ENCODE data around the gene GRHPR. TPM values are rescaled to one million over a fixed set of nuclear protein-coding genes. Genes with fewer than 3 reads are reported as not detected.

GRHPR gene
- total RNA-seq, 2 experiments from 2014 or later: 62.8 to 64.6 TPM

- DNase-seq (no peak), ATAC-seq (no peak)
- intact Hi-C loops (cut with micrococcal nuclease): no loop called here
- peaks cover 4% of the 10 kb centered on the region for H3K4me1 Mint-ChIP-seq (ENCODE audit: low read depth)
- peaks cover 29% of the 10 kb centered on the region for H3K36me3 Mint-ChIP-seq (ENCODE audit: low read depth)
- no peak for TF ChIP-seq CTCF (IDR thresholded peaks at IDR 0.05)
- H3K27ac Mint-ChIP-seq: no peak overlapping the region
- ChIA-PET CTCF (interaction anchor here (1.0 kb wide), 1 partner anchor 17 kb away, joined by 3 read pairs; no protein-coding TSS in a partner anchor), POLR2A (no interaction called here)
- H3K4me3 Mint-ChIP-seq: no peak overlapping the region
- H3K27me3 Mint-ChIP-seq: no peaks in the 10 kb centered on the region
- no peaks in the 10 kb centered on the region for H3K9me3 Mint-ChIP-seq
Measured at GRCh38 chr9:37441776-37442370, 19.4 kb downstream of the GRHPR start.

DNA sequence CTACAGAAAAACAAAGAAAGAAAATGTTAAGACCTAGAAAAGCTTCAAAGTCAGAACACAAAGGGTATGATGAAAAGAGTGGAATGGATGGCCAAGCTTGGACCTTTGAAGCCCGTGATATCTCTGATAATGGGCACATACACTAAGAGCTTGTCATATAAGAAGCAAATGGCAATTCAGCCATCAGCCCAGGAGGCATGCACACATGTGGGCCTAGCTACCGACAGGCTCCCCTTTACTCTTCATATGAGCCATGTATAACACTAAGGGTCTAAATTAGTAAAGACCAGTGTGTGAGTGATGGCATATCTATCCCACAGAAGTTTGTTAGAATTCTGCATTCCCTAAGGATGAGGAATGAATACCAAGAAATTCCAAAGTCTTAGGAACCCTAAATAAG lies 20.1 kb downstream of the GRHPR start:
- H3K4me1 Mint-ChIP-seq (ENCODE audit: low read depth): peaks cover 7% of the 10 kb centered on the region
- DNase-seq: no peak
- no peaks in the 10 kb centered on the region for H3K9me3 Mint-ChIP-seq
- no peaks in the 10 kb centered on the region for H3K27me3 Mint-ChIP-seq
- ChIA-PET POLR2A (interaction anchor here (1.5 kb wide), 1 partner anchor 13 kb away, joined by 5 read pairs; no protein-coding TSS in a partner anchor), CTCF (interaction anchor here (1.0 kb wide), 1 partner anchor 16 kb away, joined by 3 read pairs; no protein-coding TSS in a partner anchor)
- H3K4me3 Mint-ChIP-seq: no peak overlapping the region
- peaks cover 27% of the 10 kb centered on the region for H3K36me3 Mint-ChIP-seq (ENCODE audit: low read depth)
- no peak overlapping the region for H3K27ac Mint-ChIP-seq
- intact Hi-C loops (cut with micrococcal nuclease): no loop called here
- no peak for ATAC-seq
- no peak for TF ChIP-seq CTCF (IDR thresholded peaks at IDR 0.05)

GRCh38 chr9:37443566-37443965 lies 21.1 kb downstream of the GRHPR start:
- Mint-ChIP-seq H3K4me3 (no peak overlapping the region), H3K27me3 (no peaks in the 10 kb centered on the region), H3K36me3 (ENCODE audit: low read depth) (peaks cover 23% of the 10 kb centered on the region), H3K27ac (no peak overlapping the region), H3K9me3 (no peaks in the 10 kb centered on the region), H3K4me1 (ENCODE audit: low read depth) (peaks cover 7% of the 10 kb centered on the region)
- DNase-seq: no peak
- no peak for TF ChIP-seq CTCF (IDR thresholded peaks at IDR 0.05)
- ChIA-PET POLR2A (interaction anchor here (1.4 to 1.5 kb wide), 2 partner anchors 8 to 12 kb away, joined by 3 to 5 read pairs; no protein-coding TSS in a partner anchor), CTCF (no interaction called here)
- intact Hi-C loops (cut with micrococcal nuclease): no loop called here
- ATAC-seq: no peak

DNA sequence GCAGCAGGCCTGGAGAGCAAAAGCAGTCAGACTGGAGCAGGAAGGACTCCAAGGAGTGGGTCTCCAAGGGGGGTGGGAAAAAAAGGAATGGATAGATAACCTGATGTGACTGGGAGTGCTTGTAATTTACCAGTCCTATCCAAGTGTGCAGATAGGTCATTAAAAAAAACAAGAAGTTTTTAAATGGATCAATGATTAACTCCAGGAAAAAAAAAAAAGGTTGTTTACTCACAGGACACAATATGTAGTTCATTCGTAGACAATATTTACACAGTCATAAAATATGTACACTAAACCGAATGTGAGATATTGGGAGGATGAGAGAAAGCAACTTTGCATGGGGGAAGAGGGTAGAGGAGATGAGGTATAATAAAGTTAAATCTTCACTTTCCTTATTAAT lies 22.4 kb downstream of the GRHPR start:
- no peak overlapping the region for H3K27ac Mint-ChIP-seq
- H3K27me3 Mint-ChIP-seq: no peaks in the 10 kb centered on the region

More for the DNA sequence above, 22.4 kb downstream of the GRHPR start:
- Mint-ChIP-seq H3K4me1 (ENCODE audit: low read depth) (peaks cover 7% of the 10 kb centered on the region), H3K36me3 (ENCODE audit: low read depth) (peaks cover 20% of the 10 kb centered on the region), H3K9me3 (no peaks in the 10 kb centered on the region), H3K4me3 (no peak overlapping the region)
- ChIA-PET CTCF (no interaction called here), POLR2A (interaction anchor here (1.4 kb wide), 1 partner anchor 10 kb away, joined by 3 read pairs; no protein-coding TSS in a partner anchor)
- no peak for TF ChIP-seq CTCF (IDR thresholded peaks at IDR 0.05)
- intact Hi-C loops (cut with micrococcal nuclease): no loop called here
- DNase-seq (no peak), ATAC-seq (no peak)
